SK-N-SH (cell line): Measurements from ENCODE around the gene JCHAIN. TPM values are rescaled to one million over a fixed set of nuclear protein-coding genes. Genes with fewer than 3 reads are reported as not detected.

Experiments used
- CTCF ChIA-PET: fragments of 300-600, 350-600 bp; formaldehyde crosslinking; extraction: SDS; loops from one replicate; lab custom pipeline; 2021; lab: Yijun Ruan, JAX
- POLR2A ChIA-PET: fragments of 350-600 bp; sonication (Branson Sonifier 250); formaldehyde crosslinking; extraction: SDS; loops from one replicate; lab custom pipeline; 2020; ENCODE audit warnings: antibody characterized with exemption, inconsistent platforms; lab: Yijun Ruan, JAX
- DNase-seq: peaks from one replicate; pipeline ENCODE4 v3.0.0; 2012
- H2AFZ ChIP-seq: fragments of 200-600 bp; sonication (generic); 2 replicates; pipeline ENCODE4 v1.8.1; 2016; ENCODE audit warnings: antibody characterized with exemption, mild to moderate bottlenecking, low read depth
- H3F3A ChIP-seq: fragments of 200-600 bp; sonication (generic); replicated peaks from 2 replicates; pipeline ENCODE3; 2016; ENCODE audit warnings: antibody characterized with exemption, mild to moderate bottlenecking; ENCODE audit not compliant: insufficient read depth
- H3K27ac ChIP-seq, 2 experiments: fragments of 200-500 bp in 1 of 2; fragments of 200-600 bp in 1 of 2; sonication (Bioruptor generic) in 1 of 2; sonication (generic), shearing (Covaris generic) in 1 of 2; 2 replicates each; pipeline versions ENCODE4 v1.5.1 to v1.6.1; 2014 to 2016; ENCODE audit warnings: low read depth in 2 of 2, inconsistent platforms in 1 of 2, low read length in 1 of 2, mild to moderate bottlenecking in 1 of 2, mixed read lengths in 1 of 2
- H3K27me3 ChIP-seq: fragments of 200-600 bp; sonication (generic), shearing (Covaris generic); 2 replicates; pipeline ENCODE4 v1.6.1; 2016; ENCODE audit warnings: mixed run types; ENCODE audit not compliant: insufficient read depth
- H3K36me3 ChIP-seq, 2 experiments: fragments of 200-500 bp in 1 of 2; fragments of 200-600 bp in 1 of 2; sonication (Bioruptor generic) in 1 of 2; sonication (generic) in 1 of 2; replicated peaks in 1 of 2; 2 replicates each; pipeline versions ENCODE3 to v1.5.1; 2014 to 2016; ENCODE audit warnings: low read length in 1 of 2, mild to moderate bottlenecking in 1 of 2; ENCODE audit not compliant: insufficient read depth in 2 of 2, control insufficient read depth in 1 of 2
- H3K4me1 ChIP-seq, 2 experiments: fragments of 200-500 bp in 1 of 2; fragments of 200-600 bp in 1 of 2; sonication (Bioruptor generic) in 1 of 2; sonication (generic), shearing (Covaris generic) in 1 of 2; 2 replicates each; pipeline versions ENCODE4 v1.5.1 to v1.6.1; 2014 to 2016; ENCODE audit warnings: low read depth in 1 of 2, low read length in 1 of 2, mixed run types in 1 of 2; ENCODE audit not compliant: insufficient read depth in 2 of 2, control insufficient read depth in 1 of 2
- H3K4me2 ChIP-seq: fragments of 200-600 bp; sonication (generic), shearing (Covaris generic); 2 replicates; pipeline ENCODE4 v1.6.1; 2017; ENCODE audit warnings: mixed run types
- H3K4me3 ChIP-seq, 2 experiments: fragments of 200-500 bp in 1 of 2; fragments of 200-600 bp in 1 of 2; sonication (Bioruptor generic) in 1 of 2; sonication (generic), shearing (Covaris generic) in 1 of 2; 2 replicates each; pipeline versions ENCODE4 v1.5.1 to v1.8.1; 2014 to 2016; ENCODE audit warnings: low read depth in 2 of 2, inconsistent platforms in 1 of 2, low read length in 1 of 2, mild to moderate bottlenecking in 1 of 2, mixed read lengths in 1 of 2, moderate library complexity in 1 of 2
- H3K79me2 ChIP-seq: fragments of 200-600 bp; sonication (generic); 2 replicates; pipeline ENCODE4 v1.8.1; 2017; ENCODE audit warnings: mild to moderate bottlenecking; ENCODE audit not compliant: insufficient read depth
- H3K9ac ChIP-seq: fragments of 200-600 bp; sonication (generic); 2 replicates; pipeline ENCODE4 v1.6.1; 2017; ENCODE audit warnings: mixed run types
- H3K9me2 ChIP-seq: fragments of 200-600 bp; sonication (generic); 2 replicates; pipeline ENCODE4 v1.6.1; 2017; ENCODE audit warnings: mixed run types
- H3K9me3 ChIP-seq: fragments of 200-600 bp; sonication (generic); 2 replicates; pipeline ENCODE4 v1.6.1; 2017; ENCODE audit warnings: mixed run types, mild to moderate bottlenecking, moderate library complexity
- H4K20me1 ChIP-seq: fragments of 200-600 bp; sonication (generic); 2 replicates; pipeline ENCODE4 v1.6.1; 2017; ENCODE audit warnings: mild to moderate bottlenecking, mixed run types; ENCODE audit not compliant: insufficient read depth
- CHD2 ChIP-seq: fragments of 150-350 bp; IDR thresholded peaks from 2 replicates; pipeline ENCODE4 v1.6.1; 2018; ENCODE audit warnings: low read length; ENCODE audit not compliant: partially characterized antibody
- EZH2phosphoT487 ChIP-seq: fragments of 200-600 bp; sonication (generic); IDR thresholded peaks from 2 replicates; pipeline ENCODE4 v1.6.1; 2017; ENCODE audit warnings: low read depth, mixed run types, mild to moderate bottlenecking, antibody characterized with exemption, moderate library complexity, borderline replicate concordance
- FOSL2 ChIP-seq: IDR thresholded peaks from 2 replicates; pipeline ENCODE4 v1.4.0; 2012; ENCODE audit warnings: low read depth, mild to moderate bottlenecking, moderate library complexity, borderline replicate concordance
- FOXJ3 ChIP-seq: sonication (generic); formaldehyde crosslinking; IDR thresholded peaks from 2 replicates; pipeline ENCODE4 v1.5.1; 2020; ENCODE audit warnings: mild to moderate bottlenecking, missing genetic modification reagents
- GABPA ChIP-seq: IDR thresholded peaks from 2 replicates; pipeline ENCODE4 v1.4.0; 2012; ENCODE audit warnings: low read depth, mild to moderate bottlenecking
- MEF2A ChIP-seq: IDR thresholded peaks from 2 replicates; pipeline ENCODE4 v1.4.0; 2012; ENCODE audit warnings: low read depth, borderline replicate concordance
- MXI1 ChIP-seq: IDR thresholded peaks from 2 replicates; pipeline ENCODE4 v1.6.1; 2012; ENCODE audit warnings: mild to moderate bottlenecking, low read depth, low read length, improper control_type of control experiment
- NFIC ChIP-seq: IDR thresholded peaks from 2 replicates; pipeline ENCODE4 v1.4.0; 2012; ENCODE audit warnings: borderline replicate concordance
- SIN3A ChIP-seq: IDR thresholded peaks from 2 replicates; pipeline ENCODE4 v1.6.1; 2012; ENCODE audit warnings: low read depth, mild to moderate bottlenecking, low read length, moderate library complexity, borderline replicate concordance
- SMC3 ChIP-seq: IDR thresholded peaks from 2 replicates; pipeline ENCODE4 v1.6.1; 2012; ENCODE audit warnings: low read depth, low read length, improper control_type of control experiment
- TAF1 ChIP-seq: IDR thresholded peaks from 2 replicates; pipeline ENCODE4 v1.6.1; 2012; ENCODE audit warnings: low read depth, mild to moderate bottlenecking, low read length, moderate library complexity, borderline replicate concordance
- TEAD4 ChIP-seq: IDR thresholded peaks from 2 replicates; pipeline ENCODE4 v1.4.0; 2012; ENCODE audit warnings: mild to moderate bottlenecking, borderline replicate concordance; ENCODE audit not compliant: insufficient read depth
- YY1 ChIP-seq: IDR thresholded peaks from 2 replicates; pipeline ENCODE4 v1.4.0; 2012; ENCODE audit warnings: low read depth, mild to moderate bottlenecking
- WGBS: methylation state at CpG from one replicate; pipeline ENCODE4 v1.1.6; 2017; ENCODE audit warnings: low lambda C conversion rate; 5-methylcytosine and 5-hydroxymethylcytosine counted together
- polyA plus RNA-seq, 3 experiments: library from polyadenylated mRNA; depleted of rRNA; stranded (reverse); fragments of >200 nt; gene quantifications; 2 replicates each; pipeline ENCODE4 v1.2.3, GENCODE V29; 2012
- TF ChIP-seq, protein P1 (sequence below): fragments of 200-600 bp; sonication (generic); IDR thresholded peaks from 2 replicates; pipeline ENCODE4 v1.6.1; 2017; ENCODE audit warnings: antibody characterized with exemption, mild to moderate bottlenecking, moderate library complexity
- TF ChIP-seq, protein P2 (sequence below): IDR thresholded peaks from 2 replicates; pipeline ENCODE4 v1.4.0; 2012; ENCODE audit warnings: low read depth
- TF ChIP-seq, protein P3 (sequence below): IDR thresholded peaks from 2 replicates; pipeline ENCODE4 v1.6.1; 2012; ENCODE audit warnings: mild to moderate bottlenecking, low read depth, low read length, moderate library complexity
- TF ChIP-seq, protein P4 (sequence below): fragments of 150-350 bp; IDR thresholded peaks from 2 replicates; pipeline ENCODE4 v1.6.1; 2017; ENCODE audit warnings: antibody characterized with exemption, low read length, low read depth, borderline replicate concordance

JCHAIN gene
- polyA plus RNA-seq, 1 of the 3 experiments (the other 2 are of a cell fraction): 1.1 TPM

DNA sequence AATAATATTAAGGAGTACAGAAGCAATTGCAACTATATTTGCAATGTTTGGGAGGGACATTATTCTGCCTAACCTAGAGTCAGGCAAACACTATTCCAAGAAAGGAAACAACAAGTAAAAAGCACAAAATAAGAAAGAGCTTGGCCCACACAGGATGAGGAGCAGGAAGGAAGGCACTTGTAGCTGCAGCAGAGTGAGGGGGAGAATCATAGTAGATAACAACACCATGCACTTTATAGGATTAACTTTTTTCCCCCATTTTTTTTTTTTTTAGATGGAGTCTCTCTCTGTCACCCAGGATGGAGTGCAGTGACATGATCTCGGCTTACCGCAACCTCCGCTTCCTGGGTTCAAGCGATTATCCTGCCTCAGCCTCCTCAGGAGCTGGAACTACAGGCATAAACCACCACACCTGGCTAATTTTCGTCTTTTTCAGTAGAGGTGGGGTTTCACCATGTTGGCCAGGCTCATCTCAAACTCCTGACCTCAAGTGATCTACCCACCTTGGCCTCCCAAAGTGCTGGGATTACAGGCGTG is 10.3 kb upstream of the JCHAIN start:
- peak overlapping the region; percentile 39; the same call in 1 of the 2 replicates for H2AFZ ChIP-seq
- H3K27me3 ChIP-seq: no peaks in the 10 kb centered on the region; the same call in 1 of the 2 replicates
- DNase-seq: no peak
- no peak overlapping the region for H3K9ac ChIP-seq
- no peaks in the 10 kb centered on the region for H3K36me3 ChIP-seq
- no peaks in the 10 kb centered on the region for H3K79me2 ChIP-seq
- no peak overlapping the region for H3K4me2 ChIP-seq
- H3K27ac ChIP-seq: no peak overlapping the region
- no peaks in the 10 kb centered on the region for H3K9me3 ChIP-seq
- H3K4me1 ChIP-seq: no peaks in the 10 kb centered on the region
- H3K9me2 ChIP-seq: no peaks in the 10 kb centered on the region
- ChIA-PET CTCF (interaction anchor here (0.9 kb wide), 1 partner anchor 25 kb away, joined by 3 read pairs; no protein-coding TSS in a partner anchor), POLR2A (no interaction called here)
- WGBS: 74% methylated on average over 6 of the region's 6 CpGs
- H3F3A ChIP-seq: no peaks in the 10 kb centered on the region
- TF ChIP-seq GABPA: no peak
- TF ChIP-seq EZH2phosphoT487: no peak
- no peak overlapping the region for H3K4me3 ChIP-seq
- no peaks in the 10 kb centered on the region for H4K20me1 ChIP-seq

DNA sequence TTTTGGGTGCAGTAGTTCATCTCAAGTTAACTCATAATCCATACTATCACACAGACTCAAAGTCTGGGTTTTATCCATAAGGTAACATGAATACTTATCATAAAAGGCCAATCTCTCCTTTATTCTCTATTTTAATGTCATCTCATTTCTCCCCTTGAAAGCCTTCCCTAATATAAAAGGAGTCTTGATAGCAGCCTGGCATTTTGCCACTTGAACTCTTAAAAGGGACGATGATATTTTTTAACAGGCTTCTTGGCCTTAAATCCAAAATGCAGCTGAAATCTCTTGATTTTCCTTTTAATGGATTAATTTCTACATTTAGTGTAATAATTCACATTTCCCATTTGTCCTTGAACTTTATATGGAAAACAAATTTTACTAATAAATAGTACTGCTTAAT is 8.4 kb upstream of the JCHAIN start:
- Histone ChIP-seq H3K27ac (no peak overlapping the region), H3K9me2 (no peaks in the 10 kb centered on the region), H3K9ac (no peak overlapping the region), H3K4me3 (no peak overlapping the region), H3K79me2 (no peaks in the 10 kb centered on the region), H3K9me3 (no peaks in the 10 kb centered on the region), H3K36me3 (no peaks in the 10 kb centered on the region), H3K4me1 (no peaks in the 10 kb centered on the region), H4K20me1 (no peaks in the 10 kb centered on the region), H3K27me3 (no peaks in the 10 kb centered on the region; the same call in 1 of the 2 replicates), H2AFZ (0 out of 2 replicates have a peak overlapping the region, but pooled peaks have one; percentile 14), H3K4me2 (no peak overlapping the region), H3F3A (no peaks in the 10 kb centered on the region)
- DNase-seq: no peak
- TF ChIP-seq EZH2phosphoT487: no peak
- TF ChIP-seq GABPA: no peak
- no peak for TF ChIP-seq SIN3A
- TF ChIP-seq MXI1: no peak
- no peak for TF ChIP-seq YY1
- TF ChIP-seq, protein P1, sequence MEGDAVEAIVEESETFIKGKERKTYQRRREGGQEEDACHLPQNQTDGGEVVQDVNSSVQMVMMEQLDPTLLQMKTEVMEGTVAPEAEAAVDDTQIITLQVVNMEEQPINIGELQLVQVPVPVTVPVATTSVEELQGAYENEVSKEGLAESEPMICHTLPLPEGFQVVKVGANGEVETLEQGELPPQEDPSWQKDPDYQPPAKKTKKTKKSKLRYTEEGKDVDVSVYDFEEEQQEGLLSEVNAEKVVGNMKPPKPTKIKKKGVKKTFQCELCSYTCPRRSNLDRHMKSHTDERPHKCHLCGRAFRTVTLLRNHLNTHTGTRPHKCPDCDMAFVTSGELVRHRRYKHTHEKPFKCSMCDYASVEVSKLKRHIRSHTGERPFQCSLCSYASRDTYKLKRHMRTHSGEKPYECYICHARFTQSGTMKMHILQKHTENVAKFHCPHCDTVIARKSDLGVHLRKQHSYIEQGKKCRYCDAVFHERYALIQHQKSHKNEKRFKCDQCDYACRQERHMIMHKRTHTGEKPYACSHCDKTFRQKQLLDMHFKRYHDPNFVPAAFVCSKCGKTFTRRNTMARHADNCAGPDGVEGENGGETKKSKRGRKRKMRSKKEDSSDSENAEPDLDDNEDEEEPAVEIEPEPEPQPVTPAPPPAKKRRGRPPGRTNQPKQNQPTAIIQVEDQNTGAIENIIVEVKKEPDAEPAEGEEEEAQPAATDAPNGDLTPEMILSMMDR: no peak
- TF ChIP-seq, protein P2, sequence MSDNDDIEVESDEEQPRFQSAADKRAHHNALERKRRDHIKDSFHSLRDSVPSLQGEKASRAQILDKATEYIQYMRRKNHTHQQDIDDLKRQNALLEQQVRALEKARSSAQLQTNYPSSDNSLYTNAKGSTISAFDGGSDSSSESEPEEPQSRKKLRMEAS: no peak
- TF ChIP-seq MEF2A: no peak
- no peak for TF ChIP-seq TAF1
- no peak for TF ChIP-seq SMC3
- TF ChIP-seq, protein P3, sequence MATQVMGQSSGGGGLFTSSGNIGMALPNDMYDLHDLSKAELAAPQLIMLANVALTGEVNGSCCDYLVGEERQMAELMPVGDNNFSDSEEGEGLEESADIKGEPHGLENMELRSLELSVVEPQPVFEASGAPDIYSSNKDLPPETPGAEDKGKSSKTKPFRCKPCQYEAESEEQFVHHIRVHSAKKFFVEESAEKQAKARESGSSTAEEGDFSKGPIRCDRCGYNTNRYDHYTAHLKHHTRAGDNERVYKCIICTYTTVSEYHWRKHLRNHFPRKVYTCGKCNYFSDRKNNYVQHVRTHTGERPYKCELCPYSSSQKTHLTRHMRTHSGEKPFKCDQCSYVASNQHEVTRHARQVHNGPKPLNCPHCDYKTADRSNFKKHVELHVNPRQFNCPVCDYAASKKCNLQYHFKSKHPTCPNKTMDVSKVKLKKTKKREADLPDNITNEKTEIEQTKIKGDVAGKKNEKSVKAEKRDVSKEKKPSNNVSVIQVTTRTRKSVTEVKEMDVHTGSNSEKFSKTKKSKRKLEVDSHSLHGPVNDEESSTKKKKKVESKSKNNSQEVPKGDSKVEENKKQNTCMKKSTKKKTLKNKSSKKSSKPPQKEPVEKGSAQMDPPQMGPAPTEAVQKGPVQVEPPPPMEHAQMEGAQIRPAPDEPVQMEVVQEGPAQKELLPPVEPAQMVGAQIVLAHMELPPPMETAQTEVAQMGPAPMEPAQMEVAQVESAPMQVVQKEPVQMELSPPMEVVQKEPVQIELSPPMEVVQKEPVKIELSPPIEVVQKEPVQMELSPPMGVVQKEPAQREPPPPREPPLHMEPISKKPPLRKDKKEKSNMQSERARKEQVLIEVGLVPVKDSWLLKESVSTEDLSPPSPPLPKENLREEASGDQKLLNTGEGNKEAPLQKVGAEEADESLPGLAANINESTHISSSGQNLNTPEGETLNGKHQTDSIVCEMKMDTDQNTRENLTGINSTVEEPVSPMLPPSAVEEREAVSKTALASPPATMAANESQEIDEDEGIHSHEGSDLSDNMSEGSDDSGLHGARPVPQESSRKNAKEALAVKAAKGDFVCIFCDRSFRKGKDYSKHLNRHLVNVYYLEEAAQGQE: no peak
- no peak for TF ChIP-seq CHD2
- TF ChIP-seq FOSL2: no peak
- TF ChIP-seq TEAD4: no peak
- TF ChIP-seq, protein P4, sequence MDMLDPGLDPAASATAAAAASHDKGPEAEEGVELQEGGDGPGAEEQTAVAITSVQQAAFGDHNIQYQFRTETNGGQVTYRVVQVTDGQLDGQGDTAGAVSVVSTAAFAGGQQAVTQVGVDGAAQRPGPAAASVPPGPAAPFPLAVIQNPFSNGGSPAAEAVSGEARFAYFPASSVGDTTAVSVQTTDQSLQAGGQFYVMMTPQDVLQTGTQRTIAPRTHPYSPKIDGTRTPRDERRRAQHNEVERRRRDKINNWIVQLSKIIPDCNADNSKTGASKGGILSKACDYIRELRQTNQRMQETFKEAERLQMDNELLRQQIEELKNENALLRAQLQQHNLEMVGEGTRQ: no peak
- no peak for TF ChIP-seq NFIC
- TF ChIP-seq FOXJ3 (CRISPR knock-in tag): no peak
- POLR2A ChIA-PET: no interaction called here
- 26% methylated on average over 1 of the region's 1 CpG for WGBS
- CTCF ChIA-PET: no interaction called here
